ENCODE results near the gene TMEM198. TPM values are rescaled to one million over a fixed set of nuclear protein-coding genes. Genes with fewer than 3 reads are reported as not detected.

Gene TMEM198
- total and polyA plus RNA-seq, 2 donors (not counting 3 experiments of a cell fraction or from before 2014, with no cell fraction given), result not detected

DNA sequence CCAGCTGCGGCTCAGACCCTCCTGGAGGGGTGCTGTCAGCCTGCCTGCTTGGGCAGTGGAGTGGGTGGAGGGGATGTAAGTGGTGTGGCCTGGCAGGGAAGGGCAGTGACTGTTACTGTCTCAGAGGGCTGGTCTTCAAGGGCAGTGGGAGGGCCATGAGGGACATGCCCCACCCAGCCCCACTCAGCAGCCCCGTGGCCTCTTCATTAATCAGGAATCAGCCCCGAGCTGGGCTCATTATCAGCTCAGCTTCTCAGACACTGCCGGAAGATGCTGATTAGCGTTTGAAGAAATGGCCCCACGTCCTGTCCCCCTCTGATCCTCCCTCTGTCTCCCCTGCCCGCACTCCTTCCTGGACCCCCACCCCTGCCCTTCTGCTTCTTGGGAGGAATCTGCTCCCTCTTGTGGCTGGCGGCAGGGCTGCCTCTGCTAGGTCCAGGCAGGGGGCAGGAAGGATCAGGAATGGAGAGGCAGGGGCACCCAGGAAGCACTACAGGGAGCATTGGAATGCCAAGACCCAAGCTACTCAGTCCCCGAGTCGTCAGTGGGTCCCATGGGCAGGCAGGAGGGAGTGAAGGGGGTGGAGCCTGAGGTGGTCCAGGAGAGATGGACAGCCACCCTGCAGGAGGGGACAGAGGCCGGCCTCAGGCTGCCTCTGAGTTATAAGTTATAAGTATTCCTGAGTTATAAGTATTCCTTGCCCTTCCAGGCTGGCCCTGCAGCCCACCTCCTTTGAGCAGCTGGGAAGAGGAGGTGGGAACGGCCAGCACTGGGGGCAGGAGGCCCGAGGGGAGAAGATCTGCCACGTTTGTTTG is 22.6 kb upstream of the TMEM198 start:
- Histone ChIP-seq H3K36me3 (ENCODE audit: control insufficient read depth in 2 of 2, extremely low read depth in 1 of 2, insufficient read depth in 2 of 2, low read length in 2 of 2) (no peaks in the 10 kb centered on the region), H3K27me3 (ENCODE audit: control insufficient read depth in 2 of 2, insufficient read depth in 2 of 2, low read length in 2 of 2) (peaks cover 53 to 66% of the 10 kb centered on the region in 2 experiments), H3K9me1 (replicated peaks; ENCODE audit: control insufficient read depth, extremely low read depth, insufficient read depth, low read length) (no peaks in the 10 kb centered on the region), H3K4me2 (ENCODE audit: insufficient read depth, low read length) (no peak overlapping the region), H2AFZ (ENCODE audit: low read depth, low read length) (no peak overlapping the region), H3K9me3 (replicated peaks; ENCODE audit: control insufficient read depth, insufficient read depth, low read length) (no peaks in the 10 kb centered on the region), H3K4me1 (ENCODE audit: control insufficient read depth, extremely low read depth, insufficient read depth, low read length) (no peaks in the 10 kb centered on the region), H3K4me3 (replicated peaks in 1 of 3; ENCODE audit: insufficient read depth in 1 of 3, low read depth in 1 of 3, low read length in 3 of 3) (no peak overlapping the region), H3K79me2 (ENCODE audit: control insufficient read depth, insufficient read depth, low read length) (no peaks in the 10 kb centered on the region), H3K27ac (ENCODE audit: insufficient read depth, low read depth, low read length) (no peak overlapping the region), H4K20me1 (replicated peaks; ENCODE audit: control insufficient read depth, extremely low read depth, insufficient read depth, low read length) (no peaks in the 10 kb centered on the region), H3K9ac (replicated peaks; ENCODE audit: extremely low read depth, insufficient read depth, low read length) (no peak overlapping the region)
- TF ChIP-seq, protein P1, sequence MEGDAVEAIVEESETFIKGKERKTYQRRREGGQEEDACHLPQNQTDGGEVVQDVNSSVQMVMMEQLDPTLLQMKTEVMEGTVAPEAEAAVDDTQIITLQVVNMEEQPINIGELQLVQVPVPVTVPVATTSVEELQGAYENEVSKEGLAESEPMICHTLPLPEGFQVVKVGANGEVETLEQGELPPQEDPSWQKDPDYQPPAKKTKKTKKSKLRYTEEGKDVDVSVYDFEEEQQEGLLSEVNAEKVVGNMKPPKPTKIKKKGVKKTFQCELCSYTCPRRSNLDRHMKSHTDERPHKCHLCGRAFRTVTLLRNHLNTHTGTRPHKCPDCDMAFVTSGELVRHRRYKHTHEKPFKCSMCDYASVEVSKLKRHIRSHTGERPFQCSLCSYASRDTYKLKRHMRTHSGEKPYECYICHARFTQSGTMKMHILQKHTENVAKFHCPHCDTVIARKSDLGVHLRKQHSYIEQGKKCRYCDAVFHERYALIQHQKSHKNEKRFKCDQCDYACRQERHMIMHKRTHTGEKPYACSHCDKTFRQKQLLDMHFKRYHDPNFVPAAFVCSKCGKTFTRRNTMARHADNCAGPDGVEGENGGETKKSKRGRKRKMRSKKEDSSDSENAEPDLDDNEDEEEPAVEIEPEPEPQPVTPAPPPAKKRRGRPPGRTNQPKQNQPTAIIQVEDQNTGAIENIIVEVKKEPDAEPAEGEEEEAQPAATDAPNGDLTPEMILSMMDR (IDR thresholded peaks at IDR 0.05; ENCODE audit: extremely low read depth in 1 of 2, insufficient read depth in 1 of 2, low read depth in 1 of 2, low read length in 2 of 2), result peak; percentile 26 to 63
- TF ChIP-seq EZH2 (IDR thresholded peaks at IDR 0.05; ENCODE audit: borderline replicate concordance, low read depth, low read length, severe bottlenecking) (peak; percentile 2), POLR2AphosphoS5 (IDR thresholded peaks at IDR 0.05; ENCODE audit: insufficient read depth, low read depth, low read length) (no peak)
- DNase-seq (ENCODE audit: low read depth, low spot score) (no peak), FAIRE-seq (no peak)
- ChIA-PET POLR2A (no interaction called here), CTCF (interaction anchor here (0.9 to 5.3 kb wide), 12 partner anchors 9 to 118 kb away, joined by 3 to 86 read pairs (median 5); partner anchors contain the start of gene GMPPA)
- intact Hi-C loops (cut with micrococcal nuclease), result loop anchor here (1.0 to 2.0 kb wide), 2 partner anchors 12 to 44 kb away; no protein-coding TSS in a partner anchor
- dilution Hi-C loops (cut with MboI; ENCODE audit: extremely low pct_ligation_motif_present, low sequenced_read_pairs), result no loop called here
- BruUV-seq (replicated peaks), result no TSS peak
